ENCODE results near the gene DNM3.

DNM3 gene

GRCh38 chr1:171917331-171917730 is 76.0 kb downstream of the DNM3 start:
- no peak for DNase-seq (ENCODE audit: extremely low read depth, insufficient read length)
- Histone ChIP-seq H3K27me3 (replicated peaks; ENCODE audit: control insufficient read depth, insufficient read depth, low read length) (no peaks in the 10 kb centered on the region), H3K4me3 (replicated peaks; ENCODE audit: low read depth, low read length) (no peak overlapping the region), H3K36me3 (ENCODE audit: control insufficient read depth, insufficient read depth, low read length) (no peaks in the 10 kb centered on the region)
- TF ChIP-seq, protein P1, sequence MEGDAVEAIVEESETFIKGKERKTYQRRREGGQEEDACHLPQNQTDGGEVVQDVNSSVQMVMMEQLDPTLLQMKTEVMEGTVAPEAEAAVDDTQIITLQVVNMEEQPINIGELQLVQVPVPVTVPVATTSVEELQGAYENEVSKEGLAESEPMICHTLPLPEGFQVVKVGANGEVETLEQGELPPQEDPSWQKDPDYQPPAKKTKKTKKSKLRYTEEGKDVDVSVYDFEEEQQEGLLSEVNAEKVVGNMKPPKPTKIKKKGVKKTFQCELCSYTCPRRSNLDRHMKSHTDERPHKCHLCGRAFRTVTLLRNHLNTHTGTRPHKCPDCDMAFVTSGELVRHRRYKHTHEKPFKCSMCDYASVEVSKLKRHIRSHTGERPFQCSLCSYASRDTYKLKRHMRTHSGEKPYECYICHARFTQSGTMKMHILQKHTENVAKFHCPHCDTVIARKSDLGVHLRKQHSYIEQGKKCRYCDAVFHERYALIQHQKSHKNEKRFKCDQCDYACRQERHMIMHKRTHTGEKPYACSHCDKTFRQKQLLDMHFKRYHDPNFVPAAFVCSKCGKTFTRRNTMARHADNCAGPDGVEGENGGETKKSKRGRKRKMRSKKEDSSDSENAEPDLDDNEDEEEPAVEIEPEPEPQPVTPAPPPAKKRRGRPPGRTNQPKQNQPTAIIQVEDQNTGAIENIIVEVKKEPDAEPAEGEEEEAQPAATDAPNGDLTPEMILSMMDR (IDR thresholded peaks at IDR 0.05; ENCODE audit: insufficient read depth, low read length, poor library complexity, severe bottlenecking): no peak

DNA sequence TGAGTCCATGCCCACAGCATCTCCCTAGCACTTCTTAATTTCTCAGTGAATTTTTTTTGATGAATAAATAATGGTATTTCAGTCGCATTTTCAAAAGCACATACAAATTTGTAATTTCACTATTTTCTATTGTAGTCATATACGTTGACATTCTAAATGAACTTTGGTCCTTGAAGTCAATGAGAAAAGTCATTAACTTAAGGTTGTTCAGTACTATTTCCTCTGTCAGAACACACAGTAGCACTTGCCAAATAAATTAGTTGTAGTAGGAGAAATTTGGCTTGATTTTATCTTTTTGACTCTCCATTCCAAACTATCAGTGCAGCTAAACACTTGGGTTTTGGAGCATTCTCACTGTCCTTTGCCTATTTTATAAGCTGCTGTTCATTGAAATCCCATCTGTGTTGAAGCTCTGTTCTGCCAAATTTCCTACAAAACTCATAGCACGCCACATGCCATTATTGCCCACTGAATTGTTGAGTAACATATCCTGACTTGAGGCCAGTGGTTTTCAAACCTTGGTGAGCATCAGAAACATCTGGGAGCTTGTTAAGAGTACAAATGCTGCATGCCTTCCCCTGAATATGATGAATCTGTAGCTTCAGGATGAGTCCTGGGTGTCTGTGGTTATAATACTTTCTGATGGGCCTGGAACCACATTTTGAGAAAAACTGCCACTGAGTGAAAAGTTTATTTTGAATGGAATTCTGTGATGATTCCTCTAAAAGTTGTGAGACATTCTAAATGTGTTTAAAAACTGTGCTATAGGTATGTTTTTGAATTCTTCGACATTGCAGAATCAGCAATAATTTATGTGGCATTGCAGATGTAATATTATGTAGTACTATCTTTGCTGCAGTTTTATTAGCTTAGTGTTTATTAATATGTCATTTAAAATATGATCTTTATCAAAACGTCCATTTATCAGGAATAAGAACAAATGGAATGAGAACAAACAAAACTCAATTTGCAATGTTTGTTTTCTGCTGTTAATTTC is 78.9 kb downstream of the DNM3 start:
- TF ChIP-seq, protein P1 (IDR thresholded peaks at IDR 0.05; ENCODE audit: insufficient read depth, low read length, poor library complexity, severe bottlenecking): no peak
- Histone ChIP-seq H3K27me3 (replicated peaks; ENCODE audit: control insufficient read depth, insufficient read depth, low read length) (no peaks in the 10 kb centered on the region), H3K36me3 (ENCODE audit: control insufficient read depth, insufficient read depth, low read length) (no peaks in the 10 kb centered on the region), H3K4me3 (replicated peaks; ENCODE audit: low read depth, low read length) (no peak overlapping the region)
- no peak for DNase-seq (ENCODE audit: extremely low read depth, insufficient read length)

DNA sequence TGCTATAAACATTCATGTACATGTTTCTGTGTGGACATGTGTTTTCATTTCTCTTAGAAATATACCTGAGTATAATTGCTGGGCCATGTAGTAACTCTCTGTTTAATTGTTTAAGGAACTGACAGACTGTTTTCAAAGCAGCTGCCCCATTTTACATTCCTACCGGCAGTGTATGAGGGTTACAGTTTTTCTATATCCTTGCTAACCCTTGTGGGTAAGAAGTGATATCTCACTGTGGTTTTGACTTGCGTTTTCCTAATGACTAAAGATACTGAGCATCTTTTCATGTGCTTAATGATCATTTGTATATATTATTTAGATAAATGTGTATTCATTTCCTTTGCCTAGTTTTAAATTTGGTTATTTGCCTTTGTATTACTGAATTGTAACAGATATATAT is 81.7 kb downstream of the DNM3 start:
- TF ChIP-seq, protein P1 (IDR thresholded peaks at IDR 0.05; ENCODE audit: insufficient read depth, low read length, poor library complexity, severe bottlenecking): no peak
- Histone ChIP-seq H3K4me3 (replicated peaks; ENCODE audit: low read depth, low read length) (no peak overlapping the region), H3K36me3 (ENCODE audit: control insufficient read depth, insufficient read depth, low read length) (no peaks in the 10 kb centered on the region), H3K27me3 (replicated peaks; ENCODE audit: control insufficient read depth, insufficient read depth, low read length) (no peaks in the 10 kb centered on the region)
- DNase-seq (ENCODE audit: extremely low read depth, insufficient read length): no peak

DNA sequence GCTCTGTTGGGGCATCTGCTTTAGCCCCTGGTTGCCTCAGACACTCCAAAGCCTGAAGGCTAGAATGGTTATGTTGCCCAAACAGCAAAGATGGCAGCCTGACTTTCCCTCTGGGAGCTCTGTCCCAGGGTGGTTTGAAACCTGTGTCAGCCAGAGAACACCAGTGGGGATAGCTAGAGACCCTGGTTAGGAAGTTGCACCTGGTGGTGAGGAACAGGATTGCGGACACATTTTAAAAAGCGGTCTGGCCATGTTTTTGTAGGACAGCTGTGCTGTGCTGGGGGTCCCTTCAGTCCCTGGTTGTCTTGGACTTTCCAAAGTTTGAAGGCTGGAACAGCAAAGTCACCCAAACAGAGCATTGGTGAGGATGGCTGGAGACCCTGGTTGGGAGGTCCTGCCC is 87.8 kb downstream of the DNM3 start:
- DNase-seq (ENCODE audit: extremely low read depth, insufficient read length): no peak
- TF ChIP-seq, protein P1 (IDR thresholded peaks at IDR 0.05; ENCODE audit: insufficient read depth, low read length, poor library complexity, severe bottlenecking): peak; percentile 24
- no peaks in the 10 kb centered on the region for H3K27me3 ChIP-seq (replicated peaks; ENCODE audit: control insufficient read depth, insufficient read depth, low read length)
- H3K36me3 ChIP-seq (ENCODE audit: control insufficient read depth, insufficient read depth, low read length): no peaks in the 10 kb centered on the region
- H3K4me3 ChIP-seq (replicated peaks; ENCODE audit: low read depth, low read length): no peak overlapping the region

DNA sequence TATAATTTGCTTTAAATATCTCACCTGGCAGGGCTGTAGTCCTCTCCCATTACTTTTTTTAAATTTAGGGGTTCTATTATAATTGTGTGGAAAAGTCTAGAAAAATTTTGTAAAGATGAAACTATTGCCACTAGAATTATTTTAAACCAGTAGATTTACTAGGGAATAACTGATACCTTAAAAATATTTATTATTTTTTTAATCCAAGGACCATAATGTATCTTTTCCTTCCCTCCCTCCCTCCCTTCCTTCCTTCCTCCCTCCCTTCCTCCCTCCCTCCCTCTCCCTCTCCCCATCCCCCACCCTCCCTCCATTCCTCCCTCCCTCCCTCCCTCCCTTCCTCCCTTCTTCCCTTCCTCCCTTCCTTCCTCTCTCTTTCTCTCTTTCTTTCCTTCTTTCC is 90.5 kb downstream of the DNM3 start:
- no peaks in the 10 kb centered on the region for H3K36me3 ChIP-seq (ENCODE audit: control insufficient read depth, insufficient read depth, low read length)
- TF ChIP-seq, protein P1 (IDR thresholded peaks at IDR 0.05; ENCODE audit: insufficient read depth, low read length, poor library complexity, severe bottlenecking): no peak
- H3K27me3 ChIP-seq (replicated peaks; ENCODE audit: control insufficient read depth, insufficient read depth, low read length): no peaks in the 10 kb centered on the region
- DNase-seq (ENCODE audit: extremely low read depth, insufficient read length): no peak
- H3K4me3 ChIP-seq (replicated peaks; ENCODE audit: low read depth, low read length): no peak overlapping the region
